ENCODE data around the gene ADAMTS20.
"Not testable (repeated sequence)": the region's sequence is repeated elsewhere in the genome, so short reads cannot be mapped to it uniquely, and the experiment has no call there.

ADAMTS20 gene, protein sequence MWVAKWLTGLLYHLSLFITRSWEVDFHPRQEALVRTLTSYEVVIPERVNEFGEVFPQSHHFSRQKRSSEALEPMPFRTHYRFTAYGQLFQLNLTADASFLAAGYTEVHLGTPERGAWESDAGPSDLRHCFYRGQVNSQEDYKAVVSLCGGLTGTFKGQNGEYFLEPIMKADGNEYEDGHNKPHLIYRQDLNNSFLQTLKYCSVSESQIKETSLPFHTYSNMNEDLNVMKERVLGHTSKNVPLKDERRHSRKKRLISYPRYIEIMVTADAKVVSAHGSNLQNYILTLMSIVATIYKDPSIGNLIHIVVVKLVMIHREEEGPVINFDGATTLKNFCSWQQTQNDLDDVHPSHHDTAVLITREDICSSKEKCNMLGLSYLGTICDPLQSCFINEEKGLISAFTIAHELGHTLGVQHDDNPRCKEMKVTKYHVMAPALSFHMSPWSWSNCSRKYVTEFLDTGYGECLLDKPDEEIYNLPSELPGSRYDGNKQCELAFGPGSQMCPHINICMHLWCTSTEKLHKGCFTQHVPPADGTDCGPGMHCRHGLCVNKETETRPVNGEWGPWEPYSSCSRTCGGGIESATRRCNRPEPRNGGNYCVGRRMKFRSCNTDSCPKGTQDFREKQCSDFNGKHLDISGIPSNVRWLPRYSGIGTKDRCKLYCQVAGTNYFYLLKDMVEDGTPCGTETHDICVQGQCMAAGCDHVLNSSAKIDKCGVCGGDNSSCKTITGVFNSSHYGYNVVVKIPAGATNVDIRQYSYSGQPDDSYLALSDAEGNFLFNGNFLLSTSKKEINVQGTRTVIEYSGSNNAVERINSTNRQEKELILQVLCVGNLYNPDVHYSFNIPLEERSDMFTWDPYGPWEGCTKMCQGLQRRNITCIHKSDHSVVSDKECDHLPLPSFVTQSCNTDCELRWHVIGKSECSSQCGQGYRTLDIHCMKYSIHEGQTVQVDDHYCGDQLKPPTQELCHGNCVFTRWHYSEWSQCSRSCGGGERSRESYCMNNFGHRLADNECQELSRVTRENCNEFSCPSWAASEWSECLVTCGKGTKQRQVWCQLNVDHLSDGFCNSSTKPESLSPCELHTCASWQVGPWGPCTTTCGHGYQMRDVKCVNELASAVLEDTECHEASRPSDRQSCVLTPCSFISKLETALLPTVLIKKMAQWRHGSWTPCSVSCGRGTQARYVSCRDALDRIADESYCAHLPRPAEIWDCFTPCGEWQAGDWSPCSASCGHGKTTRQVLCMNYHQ (N-terminal part only)

GRCh38 chr12:43551971-43552559 lies at the start of gene ADAMTS20:
ADAMTS20 (minus strand) TSS chr12:43552203; CDS start chr12:43551921, 282 bp downstream.
- peak in 4 of 58 donors; percentile 1 to 29 (median 6) for DNase-seq

DNA sequence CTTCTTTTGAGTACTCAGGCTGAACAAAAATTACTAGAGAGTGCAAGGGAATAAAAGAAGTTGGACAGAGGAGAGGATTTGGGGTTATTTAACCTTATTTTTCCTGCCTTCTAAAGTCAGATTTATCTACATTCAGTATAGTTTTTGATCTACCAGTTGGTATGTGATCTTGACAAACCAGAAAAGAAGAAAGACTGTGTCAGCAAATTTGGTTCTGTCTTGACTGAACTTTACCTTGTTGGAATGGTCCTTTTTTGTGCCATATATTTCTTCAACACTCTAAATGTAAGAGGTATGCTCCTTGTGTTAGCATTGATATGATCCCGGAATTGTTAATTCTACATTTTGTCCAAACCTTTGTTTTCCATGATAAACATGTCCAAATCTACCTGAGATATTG lies 47.7 kb upstream of the ADAMTS20 start:
- no peak for DNase-seq

DNA sequence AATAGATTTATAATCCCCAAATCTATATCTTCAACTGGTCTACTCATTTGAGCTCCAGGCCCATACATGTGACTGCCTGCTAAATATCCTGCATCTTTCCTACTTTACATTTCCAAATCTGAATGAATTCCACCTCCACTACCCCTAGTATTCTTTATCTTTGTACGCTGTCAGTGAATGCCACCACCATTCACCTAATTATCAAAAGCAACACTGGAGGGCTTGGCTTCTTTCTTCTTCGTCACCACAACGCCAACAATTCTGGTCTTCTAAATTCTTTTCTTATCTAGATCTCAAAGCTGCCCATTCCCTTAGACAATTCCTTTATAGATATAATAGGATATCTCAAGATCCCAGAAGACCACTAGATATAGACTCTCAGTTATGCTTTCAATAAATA lies 47.1 kb upstream of the ADAMTS20 start:
- no peak for DNase-seq

DNA sequence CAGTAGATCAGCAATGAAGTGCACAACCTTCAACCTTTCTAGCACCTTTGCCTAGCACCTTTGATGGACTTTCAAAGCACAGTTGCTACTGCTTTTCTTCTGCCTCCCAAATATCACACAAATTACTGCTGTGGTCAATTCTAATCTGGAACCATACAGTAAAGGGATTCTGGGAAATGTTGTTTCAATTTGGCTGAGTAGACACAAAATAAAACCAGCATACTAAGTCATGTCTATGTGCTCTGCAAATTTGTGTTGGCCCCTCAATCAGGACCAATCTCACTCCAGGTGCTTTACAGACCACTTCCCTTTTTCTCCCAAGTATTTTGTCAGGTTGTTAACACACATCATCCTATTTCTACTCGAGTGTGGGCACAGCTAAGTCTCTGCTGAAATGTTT lies 38.3 kb upstream of the ADAMTS20 start:
- no peak for DNase-seq

DNA sequence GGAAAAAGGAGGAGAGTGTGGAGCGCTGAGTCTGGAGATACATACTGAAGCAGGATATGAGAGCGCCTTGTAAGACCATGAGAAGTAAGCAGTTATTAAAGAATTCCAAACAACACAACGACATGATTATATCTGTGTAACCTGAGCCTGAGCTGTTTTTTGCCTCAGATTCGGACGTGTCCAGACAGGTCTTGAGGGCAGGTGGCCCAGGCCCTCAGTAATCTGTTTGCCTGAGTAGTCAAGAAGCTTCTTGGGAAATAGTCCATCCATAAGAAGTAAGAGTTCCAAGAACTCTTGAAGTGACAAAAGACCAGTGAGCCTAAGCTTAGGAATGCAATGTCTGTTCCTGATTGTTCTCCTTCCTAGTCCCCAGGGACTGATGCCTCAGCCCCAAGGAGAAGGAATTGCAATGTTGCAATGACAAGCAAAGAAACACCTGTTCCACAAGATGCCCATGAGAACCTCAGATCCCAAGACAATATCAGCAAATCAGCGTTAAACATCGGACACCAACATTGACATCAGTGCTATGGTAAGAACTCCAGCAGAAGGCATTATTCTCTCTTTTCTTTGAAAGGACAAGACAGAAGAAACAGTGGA lies 34.7 kb upstream of the ADAMTS20 start:
- no peak for DNase-seq

DNA sequence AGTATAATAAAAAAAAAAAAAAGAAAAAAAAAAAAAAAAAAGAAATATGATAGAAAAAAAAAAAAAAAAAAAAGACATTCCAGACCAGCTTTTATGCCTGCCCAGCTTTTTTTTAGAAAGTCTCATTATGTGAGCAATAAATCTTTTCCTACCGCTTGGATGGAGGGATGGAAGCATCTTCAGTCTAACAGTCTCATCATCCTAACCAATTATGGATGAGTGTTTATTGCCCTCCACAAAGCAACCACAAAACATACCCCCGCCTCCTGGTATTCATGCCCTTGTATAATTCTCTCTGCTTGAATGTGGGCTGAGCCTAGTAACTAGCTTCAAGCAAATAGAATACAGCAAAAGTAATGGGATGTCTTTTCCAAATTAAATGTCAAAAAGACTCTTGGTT lies 33.7 kb upstream of the ADAMTS20 start:
- DNase-seq = no peak

- DNase-seq = no peak
Observed at GRCh38 chr12:43580601-43581000, 28.6 kb upstream of the ADAMTS20 start.

- no peak for DNase-seq
Observed at GRCh38 chr12:43579206-43579605, 27.2 kb upstream of the ADAMTS20 start.

- no peak for DNase-seq
Observed at GRCh38 chr12:43578782-43579181, 26.8 kb upstream of the ADAMTS20 start.

- DNase-seq = no peak
Observed at GRCh38 chr12:43577381-43577780, 25.4 kb upstream of the ADAMTS20 start.

GRCh38 chr12:43576162-43576561 lies 24.2 kb upstream of the ADAMTS20 start:
- DNase-seq = no peak

GRCh38 chr12:43571885-43572284 lies 19.9 kb upstream of the ADAMTS20 start:
- DNase-seq = no peak

- no peak for DNase-seq
Observed at GRCh38 chr12:43556057-43556456, 4.1 kb upstream of the ADAMTS20 start.

GRCh38 chr12:43551279-43551970 lies 578 bp downstream of the ADAMTS20 start:
- no peak for DNase-seq

DNA sequence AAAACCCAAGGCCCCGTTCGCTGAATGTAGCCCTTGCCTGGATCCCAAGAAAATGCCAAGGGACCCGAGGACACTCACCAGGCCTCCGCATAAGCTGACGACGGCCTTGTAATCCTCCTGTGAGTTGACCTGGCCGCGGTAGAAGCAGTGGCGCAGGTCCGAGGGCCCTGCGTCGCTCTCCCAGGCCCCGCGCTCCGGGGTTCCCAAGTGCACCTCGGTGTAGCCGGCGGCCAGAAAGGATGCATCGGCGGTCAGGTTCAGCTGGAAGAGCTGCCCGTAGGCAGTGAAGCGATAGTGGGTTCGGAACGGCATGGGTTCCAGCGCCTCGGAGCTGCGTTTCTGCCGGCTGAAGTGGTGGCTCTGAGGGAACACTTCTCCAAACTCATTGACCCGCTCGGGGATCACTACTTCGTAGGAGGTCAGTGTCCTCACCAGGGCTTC lies 1.2 kb downstream of the ADAMTS20 start:
- no peak for DNase-seq

GRCh38 chr12:43544703-43545102 lies 7.3 kb downstream of the ADAMTS20 start:
- DNase-seq = no peak

GRCh38 chr12:43540470-43540869 lies 11.5 kb downstream of the ADAMTS20 start:
- no peak for DNase-seq

DNA sequence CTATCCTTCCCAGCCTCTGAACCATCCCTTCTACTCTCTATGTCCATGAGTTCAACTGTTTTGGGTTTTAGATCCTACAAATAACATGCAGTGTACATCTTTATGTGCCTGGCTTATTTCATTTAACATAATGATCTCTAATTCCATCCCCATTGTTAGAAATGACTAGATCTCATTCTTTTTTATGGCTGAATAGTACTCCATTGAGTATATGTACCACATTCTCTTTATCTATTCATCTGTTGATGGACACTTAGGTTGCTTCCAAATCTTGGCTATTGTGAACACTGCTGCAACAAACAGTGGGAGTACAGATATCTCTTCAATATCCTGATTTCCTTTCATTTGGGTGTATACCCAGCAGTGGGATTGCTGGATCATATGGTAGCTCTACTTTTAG lies 14.3 kb downstream of the ADAMTS20 start:
- DNase-seq = not testable (repeated sequence)

DNA sequence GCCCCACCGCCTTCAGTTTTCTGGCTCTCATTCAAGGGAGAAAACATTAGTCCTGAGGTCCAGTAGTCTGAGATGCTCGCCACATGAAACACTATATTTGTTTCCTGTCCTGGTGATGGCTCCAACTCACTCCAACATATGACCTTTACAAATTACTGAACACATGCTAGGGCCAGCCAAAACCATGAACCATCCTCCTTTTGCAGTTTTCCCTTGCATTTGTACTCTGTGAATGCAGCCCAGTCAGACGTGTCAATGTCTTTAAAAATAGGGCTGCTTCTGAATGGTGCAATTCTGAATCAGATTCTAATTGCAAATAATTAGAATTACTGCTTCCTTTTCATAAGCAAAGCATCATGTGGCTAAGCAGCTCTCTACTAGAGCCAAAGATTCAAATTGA lies 36.0 kb downstream of the ADAMTS20 start:
- no peak for DNase-seq

DNA sequence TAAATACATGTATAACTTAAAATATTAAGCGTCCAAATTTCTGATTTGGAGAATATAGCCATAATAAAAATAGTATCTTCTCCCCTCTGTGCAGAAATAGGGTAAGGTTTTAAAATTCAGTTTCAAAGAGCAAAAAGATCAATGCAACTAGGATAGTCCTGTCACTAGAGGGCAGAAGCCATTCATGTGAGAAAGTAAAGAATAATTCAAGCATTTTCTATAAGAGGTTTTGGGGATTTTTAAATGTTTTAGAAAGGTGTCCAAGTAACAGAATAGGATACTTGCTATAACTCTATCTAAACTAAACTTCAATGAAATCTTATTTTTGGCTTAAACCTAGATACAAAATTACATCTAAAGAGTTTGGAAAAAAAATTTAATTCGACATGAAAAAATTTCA lies 50.3 kb downstream of the ADAMTS20 start:
- no peak for DNase-seq
